HG02610 (cell line): ENCODE results near the gene LRRC4.
A peak's percentile ranks its signal among the peaks of the same experiment; 100 is the strongest.

Source experiments
- ATAC-seq: cut with Tn5 transposase; IDR thresholded peaks from one replicate; pipeline ENCODE4 v1.9.1; 2021; ENCODE audit warnings: mild to moderate bottlenecking, moderate library complexity; ENCODE audit not compliant: unreplicated experiment

Gene LRRC4

GRCh38 chr7:128008141-128008540 lies 23.1 kb downstream of the LRRC4 start:
- no peak for ATAC-seq

GRCh38 chr7:128007303-128007680 lies 23.9 kb downstream of the LRRC4 start:
- ATAC-seq: no peak

GRCh38 chr7:128006550-128007302 lies 24.5 kb downstream of the LRRC4 start:
- ATAC-seq: no peak

DNA sequence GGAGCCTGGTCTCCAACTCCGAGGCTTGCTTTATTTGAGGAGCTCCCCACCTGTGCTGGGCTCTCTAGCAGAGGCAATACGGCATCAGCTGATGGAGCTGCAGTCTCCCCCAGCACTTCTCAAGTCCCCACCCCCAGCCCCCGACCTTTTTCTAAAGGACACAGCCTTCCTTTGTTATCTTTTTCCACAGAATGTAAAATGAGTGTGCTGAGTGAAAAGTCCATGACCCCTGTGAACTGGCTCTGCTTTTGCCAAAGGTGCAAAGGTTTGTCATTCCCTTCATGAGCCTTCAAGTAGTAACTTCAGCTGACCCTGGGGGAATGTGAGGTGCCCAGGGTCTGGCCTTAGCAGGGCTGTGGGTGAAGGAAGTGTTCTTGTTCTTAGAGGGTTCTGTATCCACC lies 25.5 kb downstream of the LRRC4 start:
- no peak for ATAC-seq

DNA sequence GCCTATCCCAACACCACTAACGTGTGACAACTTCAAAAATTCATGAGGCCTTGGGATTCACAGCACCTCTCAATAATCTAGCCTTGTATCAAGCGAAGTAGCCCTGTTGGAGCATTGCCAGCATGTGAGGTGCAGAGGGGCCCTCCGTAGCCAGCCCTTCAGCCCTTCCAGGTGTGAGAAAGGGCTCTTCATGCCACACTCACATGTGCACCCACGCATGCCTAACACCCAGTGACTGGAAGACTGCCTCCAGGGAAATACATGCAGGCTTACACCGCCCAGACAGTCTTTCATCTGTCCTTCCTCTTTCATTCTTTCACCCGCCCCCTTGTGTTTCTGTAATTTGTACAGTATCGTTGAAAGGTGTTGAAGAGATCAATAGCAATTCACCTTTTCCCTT lies 26.1 kb downstream of the LRRC4 start:
- no peak for ATAC-seq

DNA sequence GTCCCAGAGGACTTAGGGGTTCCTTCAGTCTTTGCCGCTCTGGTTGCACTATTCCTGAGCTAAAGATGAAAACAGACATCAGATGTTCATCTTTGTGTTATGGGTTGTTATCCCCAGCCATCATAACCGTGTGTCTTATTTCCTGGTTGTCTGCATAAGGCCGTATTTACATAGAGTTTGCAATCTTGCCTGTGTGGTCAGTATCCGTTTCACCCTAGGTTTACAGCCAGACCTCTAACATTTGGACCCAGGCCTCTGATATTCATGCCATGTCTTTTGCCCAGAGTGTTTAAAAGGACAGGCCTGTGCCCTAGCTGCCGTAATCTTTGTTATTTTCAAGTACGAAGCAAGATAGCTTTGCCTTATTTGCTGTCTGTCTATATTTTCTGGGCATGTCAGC lies 26.6 kb downstream of the LRRC4 start:
- ATAC-seq: no peak

- no peak for ATAC-seq
Observed at GRCh38 chr7:128003787-128004186, 27.4 kb downstream of the LRRC4 start.

DNA sequence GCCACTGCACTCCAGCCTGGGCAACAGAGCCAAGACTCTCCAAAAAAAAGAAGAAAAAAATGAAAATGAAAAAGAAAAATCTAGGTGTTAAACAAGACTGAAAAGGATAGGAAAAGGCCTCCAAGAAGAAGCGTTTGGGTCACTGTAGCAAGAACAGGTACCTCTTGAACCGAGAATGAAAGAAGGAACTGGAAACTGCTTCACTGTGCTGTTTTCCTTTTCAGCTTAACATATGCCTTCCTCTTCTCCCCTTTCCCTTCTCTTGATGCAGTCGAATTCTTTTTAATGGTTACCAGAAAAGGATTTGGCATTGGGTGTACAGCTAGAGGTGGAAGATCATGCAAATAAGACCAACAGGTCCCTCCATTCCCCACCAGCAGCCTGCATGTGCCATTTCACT lies 28.1 kb downstream of the LRRC4 start:
- peak; percentile 48 for ATAC-seq

DNA sequence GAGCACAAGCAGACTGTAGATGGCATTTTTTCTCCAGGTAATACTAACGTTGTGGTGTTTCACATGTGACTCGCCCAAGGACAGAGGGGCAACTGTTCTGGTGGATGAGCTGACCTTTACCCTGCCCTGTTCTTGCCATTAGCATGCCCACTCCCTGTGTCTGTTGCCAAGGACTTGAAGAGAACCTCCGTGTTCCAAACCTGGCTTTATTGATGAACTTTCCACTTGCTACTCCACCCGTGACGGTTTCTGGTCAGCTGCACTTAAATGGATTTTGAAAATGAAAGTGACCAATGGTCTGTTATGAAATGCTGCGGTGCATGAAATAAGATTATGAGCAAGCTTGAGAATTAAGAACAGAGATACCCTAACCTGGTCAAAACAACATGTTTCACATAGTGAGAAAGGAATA lies 30.4 kb downstream of the LRRC4 start:
- peak; percentile 72 for ATAC-seq

GRCh38 chr7:128000048-128000447 lies 31.2 kb downstream of the LRRC4 start:
- ATAC-seq: no peak

- ATAC-seq: no peak
Observed at GRCh38 chr7:127998671-127999070, 32.6 kb downstream of the LRRC4 start.

GRCh38 chr7:127997226-127997922 lies 33.9 kb downstream of the LRRC4 start:
- no peak for ATAC-seq

DNA sequence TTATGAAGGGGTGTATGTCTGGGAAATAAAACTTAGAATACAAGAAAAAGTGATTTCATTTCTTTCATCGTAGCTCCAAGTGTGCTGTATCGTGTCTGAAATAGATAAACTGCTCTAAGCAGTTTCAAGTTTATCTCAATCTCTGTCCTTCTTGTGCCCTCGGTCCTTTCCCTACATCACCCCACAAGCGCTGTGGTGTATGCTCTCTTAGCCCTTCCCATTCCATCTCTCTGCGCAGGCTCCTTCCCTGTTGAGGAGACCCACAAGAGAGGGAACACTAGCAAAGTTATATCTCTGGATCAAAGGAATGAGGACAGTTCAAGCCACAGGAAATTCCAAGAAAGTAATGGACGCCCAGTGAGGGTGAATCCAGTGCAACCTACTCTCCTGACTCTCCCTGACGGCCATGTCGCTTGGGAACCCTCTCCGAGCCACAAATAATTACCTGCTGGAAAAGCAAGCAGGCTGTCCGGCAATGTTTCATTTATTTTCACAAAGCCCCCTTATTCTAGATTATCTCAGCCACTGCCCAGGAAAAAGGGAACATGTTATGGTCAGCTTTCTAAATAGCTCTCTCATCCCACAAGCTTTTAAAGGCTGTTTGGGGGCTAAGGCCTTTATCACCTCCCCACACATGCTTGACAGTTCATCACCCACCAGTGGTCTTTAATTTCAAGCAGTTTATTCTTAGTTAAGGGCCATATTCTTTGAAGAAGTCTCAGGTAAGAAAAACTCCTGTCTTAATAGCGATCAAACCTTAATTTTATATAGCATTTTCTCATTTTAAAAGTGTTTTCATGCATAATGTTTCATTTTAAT lies 34.8 kb downstream of the LRRC4 start:
- ATAC-seq: no peak

DNA sequence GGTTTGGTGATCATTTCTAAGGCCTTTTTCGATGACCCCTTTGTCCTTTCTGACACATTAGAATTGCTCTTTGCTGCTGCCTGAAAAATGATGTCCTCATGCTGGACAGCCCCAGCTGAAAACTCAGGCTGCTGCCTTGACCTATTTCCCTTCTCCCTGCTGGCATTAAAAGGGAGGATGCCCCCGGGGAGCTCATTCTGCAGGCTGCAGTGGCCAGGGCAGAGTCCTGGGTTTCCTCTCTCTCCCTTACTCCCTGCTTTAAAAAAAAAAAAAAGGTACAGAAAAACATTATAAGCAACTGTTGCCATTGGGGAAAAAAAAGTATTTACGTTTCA lies 35.4 kb downstream of the LRRC4 start:
- ATAC-seq: no peak

DNA sequence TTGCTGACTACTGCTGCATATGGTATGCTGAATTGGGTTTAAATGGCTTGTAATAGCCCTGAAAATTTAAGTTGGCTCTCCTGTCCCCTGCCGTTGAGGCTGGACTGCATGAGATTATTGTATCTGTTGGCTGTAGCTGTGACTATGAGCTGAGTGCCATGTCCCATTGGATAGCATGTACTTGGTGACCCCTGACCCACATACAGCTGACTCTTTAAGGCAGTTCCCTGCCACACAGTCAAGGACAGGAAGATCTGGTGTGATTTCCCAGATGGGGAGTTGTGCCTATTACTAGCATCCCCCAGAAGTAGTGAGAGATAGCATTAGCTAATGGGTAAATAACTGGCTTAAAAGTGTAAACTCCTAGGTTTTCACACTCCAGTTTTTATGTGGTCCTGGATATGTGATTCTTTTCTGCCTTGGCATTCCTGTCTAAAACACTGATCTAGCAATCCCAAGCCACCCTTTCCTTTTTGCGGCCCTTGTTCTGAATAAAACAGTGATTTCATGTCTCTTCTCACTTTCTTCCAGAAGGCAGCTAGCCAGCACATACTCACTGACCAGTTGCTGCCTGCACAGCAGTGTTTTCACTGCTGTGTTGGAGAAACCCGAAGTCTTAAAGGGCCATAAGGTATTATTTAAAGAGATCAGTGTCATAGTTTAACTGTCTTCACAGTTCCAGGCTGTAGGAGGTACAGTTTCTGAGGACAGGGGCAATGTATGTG lies 35.9 kb downstream of the LRRC4 start:
- no peak for ATAC-seq

GRCh38 chr7:127993987-127994386 lies 37.2 kb downstream of the LRRC4 start:
- ATAC-seq: no peak

- ATAC-seq: no peak
Observed at GRCh38 chr7:127993317-127993716, 37.9 kb downstream of the LRRC4 start.

DNA sequence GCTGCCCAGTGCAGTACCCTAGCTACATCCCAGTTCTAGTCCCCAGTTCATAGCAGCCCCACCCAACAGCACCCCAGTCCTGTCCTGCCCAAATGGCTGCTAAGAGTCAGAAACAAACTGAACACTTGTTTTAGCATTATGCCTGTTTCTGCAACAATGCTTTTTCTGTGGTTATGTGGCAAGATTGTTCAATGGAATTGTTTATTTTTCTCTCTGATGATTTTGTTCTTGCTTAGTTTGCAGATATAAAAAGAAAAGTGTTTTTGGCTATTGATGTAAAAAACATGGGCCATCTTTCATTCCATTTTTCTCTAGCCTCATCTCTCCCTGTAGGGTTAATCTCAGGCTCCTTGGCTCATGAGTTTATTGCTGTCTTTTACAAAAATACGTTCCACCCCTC lies 42.5 kb downstream of the LRRC4 start:
- no peak for ATAC-seq

- no peak for ATAC-seq
Observed at GRCh38 chr7:127986581-127987521, 44.4 kb downstream of the LRRC4 start.

DNA sequence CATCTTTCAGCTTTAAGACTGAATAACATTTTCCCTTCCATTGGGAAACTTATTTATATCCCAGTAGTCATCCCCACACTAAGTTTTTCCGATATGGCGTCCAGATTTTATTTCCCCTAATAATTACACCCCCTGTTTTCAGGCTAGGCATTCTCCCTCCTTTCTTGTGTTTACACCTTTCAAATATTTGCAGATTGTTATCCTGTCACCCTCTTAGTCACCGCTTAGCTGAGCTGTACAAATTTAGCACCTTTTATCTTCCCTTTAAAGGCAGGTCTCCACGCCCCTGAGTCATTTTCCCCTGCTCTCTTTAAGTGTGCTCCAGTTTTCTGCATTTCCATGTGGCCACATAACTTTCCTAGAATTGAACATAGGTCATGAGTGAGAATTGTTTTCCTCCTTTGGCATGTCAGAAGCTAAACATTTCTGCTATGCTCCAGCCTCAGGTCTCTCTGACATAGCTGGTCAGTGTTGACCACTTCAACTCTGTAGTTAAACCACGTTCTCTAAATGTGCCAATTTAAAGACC lies 47.4 kb downstream of the LRRC4 start:
- no peak for ATAC-seq
